ENCODE data around the gene COL26A1.
A peak's percentile ranks its signal among the peaks of the same experiment; 100 is the strongest.
"Not testable (repeated sequence)": the region's sequence is repeated elsewhere in the genome, so short reads cannot be mapped to it uniquely, and the experiment has no call there.

The COL26A1 gene

GRCh38 chr7:101557421-101557820 lies 194.7 kb downstream of the COL26A1 start:
- no peak overlapping the region for H3K4me3 ChIP-seq

GRCh38 chr7:101557978-101558741 lies 195.5 kb downstream of the COL26A1 start:
- no peak overlapping the region for H3K27ac ChIP-seq
- no peak overlapping the region for H3K4me3 ChIP-seq

More at GRCh38 chr7:101557421-101557820, 194.7 kb downstream of the COL26A1 start:
- H3K27ac ChIP-seq: no peak overlapping the region

- H3K27ac ChIP-seq: no peak overlapping the region
- no peak overlapping the region for H3K4me3 ChIP-seq
Measured at GRCh38 chr7:101558742-101559325, 196.2 kb downstream of the COL26A1 start.

- Histone ChIP-seq H3K4me3 (no peak overlapping the region), H3K27ac (no peak overlapping the region)
Measured at GRCh38 chr7:101559586-101559985, 196.9 kb downstream of the COL26A1 start.

GRCh38 chr7:101560021-101560420 lies 197.3 kb downstream of the COL26A1 start:
- not testable (repeated sequence) for H3K27ac ChIP-seq, H3K4me3 ChIP-seq

- no peak overlapping the region for H3K27ac ChIP-seq
- no peak overlapping the region for H3K4me3 ChIP-seq
Measured at GRCh38 chr7:101560856-101561255, 198.2 kb downstream of the COL26A1 start.

- H3K4me3 ChIP-seq, H3K27ac ChIP-seq: not testable (repeated sequence)
Measured at GRCh38 chr7:101561293-101561692, 198.6 kb downstream of the COL26A1 start.

- Histone ChIP-seq H3K4me3 (no peak overlapping the region), H3K27ac (no peak overlapping the region)
Measured at GRCh38 chr7:101562531-101563197, 200.0 kb downstream of the COL26A1 start.

- no peak overlapping the region for H3K27ac ChIP-seq
- H3K4me3 ChIP-seq: no peak overlapping the region
Measured at GRCh38 chr7:101563198-101563901, 200.7 kb downstream of the COL26A1 start.

- Histone ChIP-seq H3K4me3 (no peak overlapping the region), H3K27ac (no peak overlapping the region)
Measured at GRCh38 chr7:101563943-101564777, 201.5 kb downstream of the COL26A1 start.

- no peak overlapping the region for H3K4me3 ChIP-seq
Measured at GRCh38 chr7:101564778-101565211, 202.1 kb downstream of the COL26A1 start.

GRCh38 chr7:101565601-101566209 lies 203.0 kb downstream of the COL26A1 start:
- Histone ChIP-seq H3K27ac (no peak overlapping the region), H3K4me3 (no peak overlapping the region)

More at GRCh38 chr7:101564778-101565211, 202.1 kb downstream of the COL26A1 start:
- H3K27ac ChIP-seq: no peak overlapping the region

GRCh38 chr7:101567230-101567629 lies 204.6 kb downstream of the COL26A1 start:
- no peak overlapping the region for H3K27ac ChIP-seq
- no peak overlapping the region for H3K4me3 ChIP-seq

GRCh38 chr7:101572156-101572555 lies 209.5 kb downstream of the COL26A1 start:
- H3K4me3 ChIP-seq: no peak overlapping the region
- H3K27ac ChIP-seq: no peak overlapping the region

GRCh38 chr7:101575168-101575567 lies 212.5 kb downstream of the COL26A1 start:
- Histone ChIP-seq H3K4me3 (no peak overlapping the region), H3K27ac (peak overlapping the region in 1 of 21 experiments; percentile 17)

- Histone ChIP-seq H3K4me3 (no peak overlapping the region), H3K27ac (peak overlapping the region in 1 of 21 experiments; percentile 17)
Measured at GRCh38 chr7:101575721-101576120, 213.0 kb downstream of the COL26A1 start.

- no peak overlapping the region for H3K4me3 ChIP-seq
- H3K27ac ChIP-seq: no peak overlapping the region
Measured at GRCh38 chr7:101576998-101577397, 214.3 kb downstream of the COL26A1 start.

- H3K27ac ChIP-seq: no peak overlapping the region
- H3K4me3 ChIP-seq: no peak overlapping the region
Measured at GRCh38 chr7:101578552-101578951, 215.9 kb downstream of the COL26A1 start.

- H3K4me3 ChIP-seq: no peak overlapping the region
- H3K27ac ChIP-seq: no peak overlapping the region
Measured at GRCh38 chr7:101580596-101580995, 217.9 kb downstream of the COL26A1 start.

Measured in skin epidermis (tissue), 12 donors.